ENCODE data around the gene FAM131C.

Gene FAM131C

GRCh38 chr1:16101623-16102022 is 28.2 kb upstream of the FAM131C start:
- Histone ChIP-seq H3K27ac (no peak overlapping the region), H3K4me3 (no peak overlapping the region)
- no peak for DNase-seq (ENCODE audit: low spot score)
- TF ChIP-seq, protein P1, sequence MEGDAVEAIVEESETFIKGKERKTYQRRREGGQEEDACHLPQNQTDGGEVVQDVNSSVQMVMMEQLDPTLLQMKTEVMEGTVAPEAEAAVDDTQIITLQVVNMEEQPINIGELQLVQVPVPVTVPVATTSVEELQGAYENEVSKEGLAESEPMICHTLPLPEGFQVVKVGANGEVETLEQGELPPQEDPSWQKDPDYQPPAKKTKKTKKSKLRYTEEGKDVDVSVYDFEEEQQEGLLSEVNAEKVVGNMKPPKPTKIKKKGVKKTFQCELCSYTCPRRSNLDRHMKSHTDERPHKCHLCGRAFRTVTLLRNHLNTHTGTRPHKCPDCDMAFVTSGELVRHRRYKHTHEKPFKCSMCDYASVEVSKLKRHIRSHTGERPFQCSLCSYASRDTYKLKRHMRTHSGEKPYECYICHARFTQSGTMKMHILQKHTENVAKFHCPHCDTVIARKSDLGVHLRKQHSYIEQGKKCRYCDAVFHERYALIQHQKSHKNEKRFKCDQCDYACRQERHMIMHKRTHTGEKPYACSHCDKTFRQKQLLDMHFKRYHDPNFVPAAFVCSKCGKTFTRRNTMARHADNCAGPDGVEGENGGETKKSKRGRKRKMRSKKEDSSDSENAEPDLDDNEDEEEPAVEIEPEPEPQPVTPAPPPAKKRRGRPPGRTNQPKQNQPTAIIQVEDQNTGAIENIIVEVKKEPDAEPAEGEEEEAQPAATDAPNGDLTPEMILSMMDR (IDR thresholded peaks at IDR 0.05) = no peak

DNA sequence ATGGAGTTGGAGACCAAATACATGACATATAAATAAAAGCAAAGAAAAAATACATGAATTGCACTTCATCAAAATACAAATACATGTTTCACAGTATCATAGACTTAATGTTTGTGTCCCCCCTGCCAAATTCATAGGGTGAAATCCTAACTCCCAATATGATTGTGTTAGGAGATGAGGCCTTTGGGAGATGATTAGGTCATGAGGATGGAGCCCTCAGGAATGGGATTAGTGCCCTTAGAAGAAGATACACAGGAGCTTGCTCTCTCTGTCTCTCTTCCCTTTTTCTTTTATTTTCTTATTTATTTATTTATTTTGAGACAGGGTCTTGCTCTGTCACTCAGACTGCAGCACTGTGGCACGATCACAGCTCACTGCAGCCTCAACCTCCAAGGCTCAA is 26.0 kb upstream of the FAM131C start:
- TF ChIP-seq, protein P1 (IDR thresholded peaks at IDR 0.05) = no peak
- Histone ChIP-seq H3K27ac (no peak overlapping the region), H3K4me3 (no peak overlapping the region)
- no peak for DNase-seq (ENCODE audit: low spot score)

GRCh38 chr1:16095447-16095846 is 22.0 kb upstream of the FAM131C start:
- no peak overlapping the region for H3K4me3 ChIP-seq
- H3K27ac ChIP-seq = no peak overlapping the region
- TF ChIP-seq, protein P1 (IDR thresholded peaks at IDR 0.05) = no peak
- DNase-seq (ENCODE audit: low spot score) = no peak

GRCh38 chr1:16094453-16095158 is 21.2 kb upstream of the FAM131C start:
- DNase-seq (ENCODE audit: low spot score) = no peak
- no peak overlapping the region for H3K4me3 ChIP-seq
- H3K27ac ChIP-seq = no peak overlapping the region
- TF ChIP-seq, protein P1 (IDR thresholded peaks at IDR 0.05) = no peak

DNA sequence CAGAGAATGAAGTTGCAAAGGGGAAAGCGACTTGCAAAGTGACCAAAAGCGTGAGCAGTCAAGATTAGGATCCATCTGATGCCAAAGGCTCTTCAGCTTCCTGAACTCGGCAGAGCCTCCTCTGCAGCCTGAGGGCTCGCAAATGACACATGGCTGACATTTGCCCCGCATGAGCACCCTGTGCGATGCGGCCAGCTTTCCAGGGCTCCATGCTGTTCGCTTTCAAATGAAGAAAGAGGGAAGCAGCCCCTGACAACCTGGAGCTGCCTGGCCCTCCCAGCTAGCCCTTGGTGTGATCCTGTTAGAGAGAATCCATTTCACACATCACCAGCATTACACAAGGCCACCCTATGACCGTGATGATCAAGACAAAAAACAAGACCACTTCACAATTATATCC is 20.2 kb upstream of the FAM131C start:
- Histone ChIP-seq H3K27ac (no peak overlapping the region), H3K4me3 (no peak overlapping the region)
- TF ChIP-seq, protein P1 (IDR thresholded peaks at IDR 0.05) = no peak
- no peak for DNase-seq (ENCODE audit: low spot score)

DNA sequence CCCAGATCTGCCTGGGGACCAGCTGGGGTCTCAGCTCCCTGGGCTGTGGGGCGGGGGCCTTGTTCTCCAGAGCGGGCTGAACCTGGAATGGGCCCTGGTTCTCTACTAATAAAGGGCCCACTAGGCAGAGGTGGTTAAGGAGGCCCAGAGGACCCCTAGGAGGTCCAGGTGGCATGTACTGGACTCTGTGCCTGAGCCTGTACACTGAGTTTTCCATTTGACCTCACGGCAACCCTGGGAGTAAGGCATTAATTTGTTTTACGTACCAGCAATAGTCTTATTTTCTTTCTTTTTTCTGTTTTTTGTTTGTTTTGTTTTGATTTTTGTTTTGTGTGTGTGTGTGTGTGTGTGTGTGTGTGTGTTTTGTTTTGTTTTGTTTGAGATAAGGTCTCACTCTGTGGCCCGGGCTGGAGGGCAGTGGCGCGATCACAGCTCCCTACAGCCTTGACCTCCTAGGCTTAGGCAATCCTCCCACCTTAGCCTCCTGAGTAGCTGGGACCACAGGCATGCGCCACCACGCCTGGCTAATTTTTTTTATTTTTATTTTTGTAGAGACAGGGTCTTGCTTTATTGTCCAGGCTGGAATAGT is 19.6 kb upstream of the FAM131C start:
- Histone ChIP-seq H3K4me3 (no peak overlapping the region), H3K27ac (no peak overlapping the region)
- no peak for DNase-seq (ENCODE audit: low spot score)
- TF ChIP-seq, protein P1 (IDR thresholded peaks at IDR 0.05) = no peak
